ENCODE results near the gene KRTAP4-1. TPM values are rescaled to one million over a fixed set of nuclear protein-coding genes. Genes with fewer than 3 reads are reported as not detected.

The KRTAP4-1 gene
- total RNA-seq, 4 donors from 2014 or later: not detected

DNA sequence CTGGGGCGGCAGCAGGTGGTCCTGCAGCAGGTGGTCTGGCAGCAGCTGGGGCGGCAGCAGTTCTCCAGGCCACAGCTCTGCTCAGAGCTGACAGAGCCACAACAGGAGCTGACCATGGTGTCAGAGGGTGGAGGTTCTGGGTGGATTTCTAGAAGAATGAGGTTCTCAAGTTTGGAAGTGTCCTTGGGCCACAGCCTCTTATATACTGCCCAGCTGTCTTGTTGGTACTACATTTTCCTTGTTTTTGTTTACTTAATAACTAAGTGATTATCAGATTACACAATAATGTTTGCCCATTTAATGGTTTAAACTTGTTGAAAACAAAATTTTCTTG is 35.1 kb downstream of the KRTAP4-1 start, which contains the start of gene KRTAP4-5:
TSS of gene KRTAP4-5 (minus strand) at position 174 of the 334 bp plus-strand sequence. CDS start at position 116, 58 bp downstream.
- TF ChIP-seq, protein P1, sequence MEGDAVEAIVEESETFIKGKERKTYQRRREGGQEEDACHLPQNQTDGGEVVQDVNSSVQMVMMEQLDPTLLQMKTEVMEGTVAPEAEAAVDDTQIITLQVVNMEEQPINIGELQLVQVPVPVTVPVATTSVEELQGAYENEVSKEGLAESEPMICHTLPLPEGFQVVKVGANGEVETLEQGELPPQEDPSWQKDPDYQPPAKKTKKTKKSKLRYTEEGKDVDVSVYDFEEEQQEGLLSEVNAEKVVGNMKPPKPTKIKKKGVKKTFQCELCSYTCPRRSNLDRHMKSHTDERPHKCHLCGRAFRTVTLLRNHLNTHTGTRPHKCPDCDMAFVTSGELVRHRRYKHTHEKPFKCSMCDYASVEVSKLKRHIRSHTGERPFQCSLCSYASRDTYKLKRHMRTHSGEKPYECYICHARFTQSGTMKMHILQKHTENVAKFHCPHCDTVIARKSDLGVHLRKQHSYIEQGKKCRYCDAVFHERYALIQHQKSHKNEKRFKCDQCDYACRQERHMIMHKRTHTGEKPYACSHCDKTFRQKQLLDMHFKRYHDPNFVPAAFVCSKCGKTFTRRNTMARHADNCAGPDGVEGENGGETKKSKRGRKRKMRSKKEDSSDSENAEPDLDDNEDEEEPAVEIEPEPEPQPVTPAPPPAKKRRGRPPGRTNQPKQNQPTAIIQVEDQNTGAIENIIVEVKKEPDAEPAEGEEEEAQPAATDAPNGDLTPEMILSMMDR (IDR thresholded peaks at IDR 0.05; ENCODE audit: low read depth): no peak

DNA sequence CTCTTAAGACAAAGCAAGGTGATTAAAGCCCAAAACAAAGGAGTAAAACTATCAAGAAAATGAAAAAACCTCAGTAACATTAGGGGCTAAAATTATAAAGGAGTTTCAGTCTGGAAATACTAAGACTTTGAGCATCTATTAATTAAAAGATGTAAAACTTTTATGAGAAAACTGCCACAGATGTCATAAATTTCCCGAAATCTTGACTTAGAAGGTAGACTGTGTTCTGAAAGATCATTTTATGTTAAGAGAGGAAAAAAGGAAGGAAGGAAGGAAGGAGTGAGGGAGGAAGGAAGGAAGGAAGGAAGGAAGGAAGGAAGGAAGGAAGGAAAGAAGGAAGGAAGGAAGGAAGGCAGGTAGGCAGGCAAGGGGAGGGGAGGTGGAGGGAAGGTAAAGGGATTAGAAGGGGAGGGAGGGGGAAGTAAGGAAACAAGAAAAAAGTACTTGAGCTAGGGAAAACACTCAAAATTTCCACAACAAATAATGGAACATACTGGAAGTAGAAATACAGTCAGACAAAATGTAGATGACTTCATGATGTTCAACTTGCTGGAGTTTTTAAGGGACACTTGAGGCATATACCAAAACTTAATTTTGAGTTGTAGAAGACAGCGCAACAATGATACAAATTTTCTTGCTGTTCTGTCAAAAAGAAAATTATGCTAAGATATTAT is 37.0 kb downstream of the KRTAP4-1 start:
- TF ChIP-seq, protein P1 (IDR thresholded peaks at IDR 0.05; ENCODE audit: low read depth): no peak

DNA sequence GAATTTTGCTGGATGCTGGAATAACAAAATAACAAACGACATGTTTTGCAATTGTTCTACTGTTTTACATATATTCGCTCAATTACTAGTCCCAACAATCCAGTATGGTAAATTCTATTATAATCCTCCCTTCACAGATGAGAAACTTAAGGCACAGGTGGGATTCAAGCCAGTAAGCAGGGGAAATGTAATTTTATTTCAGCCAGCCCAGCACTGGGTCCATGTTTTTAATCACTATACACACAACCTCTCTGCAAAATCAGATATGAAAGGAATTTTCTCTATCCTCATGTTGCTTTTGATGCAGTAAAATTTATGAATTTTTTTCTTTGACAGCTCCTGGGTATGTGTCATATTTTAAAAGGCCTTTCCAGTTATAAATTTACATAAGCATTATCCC is 39.5 kb downstream of the KRTAP4-1 start:
- TF ChIP-seq, protein P1 (IDR thresholded peaks at IDR 0.05; ENCODE audit: low read depth): no peak

DNA sequence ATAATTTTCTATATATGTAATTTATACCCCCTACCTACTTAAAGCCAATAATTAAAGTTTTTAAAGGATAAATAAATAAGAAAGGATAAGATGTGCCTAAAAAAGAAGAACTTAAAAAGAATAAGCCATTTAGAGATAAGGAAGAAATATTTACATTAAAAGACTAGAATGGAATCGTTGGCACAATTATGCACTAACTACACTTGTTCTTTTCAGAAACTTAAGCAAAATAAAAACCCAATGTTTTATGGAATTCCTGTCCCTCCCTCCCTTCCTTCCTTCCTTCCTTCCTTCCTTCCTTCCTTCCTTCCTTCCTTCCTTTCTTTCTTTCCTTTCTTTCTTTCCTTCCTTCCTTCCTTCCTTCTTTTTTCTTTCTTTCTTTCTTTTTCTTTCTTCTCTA is 39.9 kb downstream of the KRTAP4-1 start:
- TF ChIP-seq, protein P1 (IDR thresholded peaks at IDR 0.05; ENCODE audit: low read depth): no peak

DNA sequence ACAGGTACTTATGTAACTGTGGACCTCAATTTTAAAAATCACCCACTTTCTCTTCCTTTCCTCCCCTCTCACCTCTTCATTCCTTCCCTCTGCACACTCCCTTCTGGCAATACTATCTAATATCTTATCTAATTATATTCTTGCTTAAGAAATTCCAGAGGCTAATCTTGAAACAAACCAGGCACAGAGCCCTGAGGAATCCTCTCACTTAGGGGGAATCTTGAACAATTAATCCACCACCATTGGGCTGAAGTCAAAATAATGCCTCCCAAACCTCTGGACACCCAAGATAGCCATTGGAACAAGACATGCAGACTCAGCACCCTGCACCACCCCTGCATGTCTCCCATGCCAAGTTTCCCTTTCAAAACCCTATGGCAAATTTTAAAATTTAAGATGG is 43.4 kb downstream of the KRTAP4-1 start:
- TF ChIP-seq, protein P1 (IDR thresholded peaks at IDR 0.05; ENCODE audit: low read depth): no peak

DNA sequence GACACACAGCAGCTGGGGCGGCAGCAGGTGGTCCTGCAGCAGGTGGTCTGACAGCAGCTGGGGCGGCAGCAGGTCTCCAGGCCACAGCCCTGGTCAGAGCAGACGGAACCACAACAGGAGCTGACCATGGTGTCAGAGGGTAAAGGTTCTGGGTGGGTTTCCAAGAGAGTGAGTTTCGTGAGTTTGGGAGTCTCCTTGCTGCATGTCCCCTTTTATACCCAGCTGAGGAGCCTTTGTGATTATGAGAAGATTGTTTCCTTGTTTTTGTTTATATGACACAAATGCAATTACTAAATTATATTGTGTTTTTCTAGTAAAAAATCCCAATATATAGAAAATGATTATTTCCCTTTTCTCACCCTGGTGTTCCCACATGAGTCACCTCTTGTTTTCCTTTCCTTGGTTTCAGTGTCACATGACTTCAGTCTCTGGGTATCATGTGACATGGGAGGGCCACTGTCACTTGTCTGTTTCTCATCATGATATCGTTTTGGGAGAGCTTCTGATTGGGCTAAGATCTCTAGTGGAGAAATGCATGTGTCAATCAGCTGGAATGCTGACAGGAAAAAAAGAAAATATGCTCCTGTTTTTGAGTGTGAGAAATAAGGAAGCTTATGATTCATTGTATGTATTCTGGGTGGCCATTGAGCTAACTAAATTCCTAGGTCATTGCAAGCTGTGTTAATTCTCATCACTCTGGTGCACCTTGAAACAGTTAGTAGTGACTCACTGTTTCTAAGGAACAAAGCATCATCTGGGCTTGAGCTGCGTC is 44.2 kb downstream of the KRTAP4-1 start, which contains the start of gene KRTAP4-6:
TSS of gene KRTAP4-6 (minus strand) at position 185 of the 772 bp plus-strand sequence. CDS start at position 128, 57 bp downstream.
- TF ChIP-seq, protein P1 (IDR thresholded peaks at IDR 0.05; ENCODE audit: low read depth): no peak

Small RNA genes within 50 kb of the gene (small RNA-seq; reads per million reads assigned to genes)
- not detected for gene KRTAP4-17P

Other genes starting within 250 kb of the KRTAP4-1 start
- gene KRT23, start 247.3 kb downstream of the KRTAP4-1 start, total RNA-seq: not detected
- gene KRT39, start 218.0 kb downstream of the KRTAP4-1 start, total RNA-seq: not detected
- gene KRT40, start 200.6 kb downstream of the KRTAP4-1 start, total RNA-seq: not detected
- not detected for gene KRTAP3-3, start 190.7 kb downstream of the KRTAP4-1 start, total RNA-seq
- gene KRTAP3-2, start 185.0 kb downstream of the KRTAP4-1 start, total RNA-seq: not detected
- gene KRTAP3-1, start 175.8 kb downstream of the KRTAP4-1 start, total RNA-seq: not detected
- not detected for gene KRTAP1-5, start 157.7 kb downstream of the KRTAP4-1 start, total RNA-seq
- gene KRTAP1-4, start 154.7 kb downstream of the KRTAP4-1 start, total RNA-seq: not detected
- not detected for gene KRTAP1-3, start 150.0 kb downstream of the KRTAP4-1 start, total RNA-seq
- not detected for gene KRTAP1-1, start 143.5 kb downstream of the KRTAP4-1 start, total RNA-seq
- not detected for gene KRTAP2-1, start 137.6 kb downstream of the KRTAP4-1 start, total RNA-seq
- gene KRTAP2-2, start 129.7 kb downstream of the KRTAP4-1 start, total RNA-seq: not detected
- gene KRTAP2-3, start 124.8 kb downstream of the KRTAP4-1 start, total RNA-seq: not detected
- not detected for gene KRTAP2-4, start 119.0 kb downstream of the KRTAP4-1 start, total RNA-seq
- not detected for gene KRTAP4-7, start 100.8 kb downstream of the KRTAP4-1 start, total RNA-seq
- gene KRTAP4-8, start 86.8 kb downstream of the KRTAP4-1 start, total RNA-seq: not detected
- not detected for gene KRTAP4-16, start 82.7 kb downstream of the KRTAP4-1 start, total RNA-seq
- not detected for gene KRTAP4-9, start 79.5 kb downstream of the KRTAP4-1 start, total RNA-seq
- not detected for gene KRTAP4-11, start 66.5 kb downstream of the KRTAP4-1 start, total RNA-seq
- gene KRTAP4-12, start 60.7 kb downstream of the KRTAP4-1 start, total RNA-seq: not detected
- gene KRTAP4-6, start 44.4 kb downstream of the KRTAP4-1 start, total RNA-seq: not detected
- gene KRTAP4-5, start 35.1 kb downstream of the KRTAP4-1 start, total RNA-seq: not detected
- not detected for gene KRTAP4-4, start 24.2 kb downstream of the KRTAP4-1 start, total RNA-seq
- not detected for gene KRTAP4-3, start 16.7 kb downstream of the KRTAP4-1 start, total RNA-seq
- not detected for gene KRTAP4-2, start 6.7 kb downstream of the KRTAP4-1 start, total RNA-seq
- not detected for gene KRTAP9-1, start 5.0 kb upstream of the KRTAP4-1 start, total RNA-seq
- not detected for gene KRTAP9-2, start 41.7 kb upstream of the KRTAP4-1 start, total RNA-seq
- gene KRTAP9-3, start 47.5 kb upstream of the KRTAP4-1 start, total RNA-seq: not detected
- gene KRTAP9-8, start 53.1 kb upstream of the KRTAP4-1 start, total RNA-seq: not detected
- gene KRTAP9-4, start 64.8 kb upstream of the KRTAP4-1 start, total RNA-seq: not detected
- gene KRTAP9-9, start 70.5 kb upstream of the KRTAP4-1 start, total RNA-seq: not detected
- not detected for gene KRTAP9-6, start 80.5 kb upstream of the KRTAP4-1 start, total RNA-seq
- not detected for gene KRTAP9-7, start 90.8 kb upstream of the KRTAP4-1 start, total RNA-seq
- gene KRTAP29-1, start 117.9 kb upstream of the KRTAP4-1 start, total RNA-seq: not detected
- gene KRTAP16-1, start 124.4 kb upstream of the KRTAP4-1 start, total RNA-seq: not detected
- gene KRTAP17-1, start 130.8 kb upstream of the KRTAP4-1 start, total RNA-seq: not detected
- not detected for gene KRT33A, start 165.9 kb upstream of the KRTAP4-1 start, total RNA-seq
- not detected for gene KRT33B, start 184.9 kb upstream of the KRTAP4-1 start, total RNA-seq
- not detected for gene KRT34, start 197.4 kb upstream of the KRTAP4-1 start, total RNA-seq
- not detected for gene KRT31, start 212.7 kb upstream of the KRTAP4-1 start, total RNA-seq
- not detected for gene KRT37, start 239.7 kb upstream of the KRTAP4-1 start, total RNA-seq

Data from subcutaneous adipose tissue (tissue), 4 donors.